IPS-18c (cell line): ENCODE results near the gene KIRREL3.

Source experiments
- H3K4me3 ChIP-seq: 2 replicates; pipeline ENCODE4 v1.7.0; 2013; ENCODE audit warnings: low read depth, mild to moderate bottlenecking, low read length, moderate library complexity; ENCODE audit not compliant: insufficient read depth
- H3K9me3 ChIP-seq: one replicate; pipeline ENCODE4 v1.6.1; 2013; ENCODE audit warnings: mild to moderate bottlenecking, low read length, moderate library complexity; ENCODE audit not compliant: control insufficient read depth, insufficient read depth

KIRREL3 gene

DNA sequence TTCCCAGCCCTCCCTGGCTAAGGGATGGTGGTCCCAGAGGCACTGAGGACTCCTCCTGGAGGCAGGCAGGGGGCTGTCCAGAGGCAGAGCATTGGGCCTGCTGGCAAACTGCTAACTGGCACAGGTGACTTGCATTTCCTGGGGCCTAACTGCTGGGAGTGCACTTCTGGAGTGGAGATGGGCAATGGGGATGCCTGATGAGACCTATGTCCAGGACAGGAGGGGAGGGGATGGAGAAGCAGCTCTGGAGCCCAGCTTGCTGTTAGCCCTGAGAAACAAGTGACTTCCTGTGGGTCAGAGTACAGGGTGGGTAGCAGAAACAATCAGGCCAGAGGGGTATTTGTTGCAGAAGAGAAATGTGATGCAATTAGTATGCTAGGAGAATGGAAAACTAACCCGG lies 391.9 kb downstream of the KIRREL3 start:
- no peaks in the 10 kb centered on the region for H3K9me3 ChIP-seq
- H3K4me3 ChIP-seq: no peak overlapping the region

DNA sequence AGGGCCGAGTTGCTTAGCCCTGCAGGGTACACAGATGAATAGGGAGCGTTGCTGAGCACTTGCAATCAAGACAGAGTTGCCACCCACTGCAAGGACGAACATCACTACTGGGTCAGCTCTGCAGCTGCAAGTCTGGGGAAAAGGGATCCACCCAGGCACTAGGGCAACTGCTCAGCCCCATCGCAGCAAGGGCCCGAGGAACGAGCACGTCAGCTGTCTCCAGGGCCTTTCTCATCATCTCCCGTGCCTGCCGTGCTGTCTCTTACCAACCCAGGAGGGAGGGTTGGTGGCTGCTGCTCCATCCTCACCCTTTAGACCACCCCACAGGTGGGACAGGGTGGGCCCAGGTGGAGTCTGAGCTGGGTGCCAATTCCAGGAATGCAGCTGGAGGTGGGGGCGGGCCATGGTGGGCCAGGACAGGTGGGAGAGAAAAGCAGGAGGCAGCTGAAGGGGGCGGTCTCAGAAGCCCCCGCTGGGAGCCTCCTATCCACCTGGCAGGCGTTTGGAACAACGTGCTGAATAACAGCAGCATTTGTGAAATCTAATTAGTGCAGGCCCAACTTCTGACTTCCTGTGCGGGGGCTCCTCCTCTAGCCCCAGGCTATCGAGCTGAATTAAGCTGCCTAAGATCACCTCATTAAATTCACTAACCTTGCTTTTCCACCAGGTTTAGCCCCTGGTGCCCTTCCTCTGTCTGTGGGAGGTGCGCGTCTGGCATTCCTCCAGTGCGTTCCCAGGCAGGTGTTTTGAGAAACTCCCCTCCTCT lies 392.6 kb downstream of the KIRREL3 start:
- no peak overlapping the region for H3K4me3 ChIP-seq

DNA sequence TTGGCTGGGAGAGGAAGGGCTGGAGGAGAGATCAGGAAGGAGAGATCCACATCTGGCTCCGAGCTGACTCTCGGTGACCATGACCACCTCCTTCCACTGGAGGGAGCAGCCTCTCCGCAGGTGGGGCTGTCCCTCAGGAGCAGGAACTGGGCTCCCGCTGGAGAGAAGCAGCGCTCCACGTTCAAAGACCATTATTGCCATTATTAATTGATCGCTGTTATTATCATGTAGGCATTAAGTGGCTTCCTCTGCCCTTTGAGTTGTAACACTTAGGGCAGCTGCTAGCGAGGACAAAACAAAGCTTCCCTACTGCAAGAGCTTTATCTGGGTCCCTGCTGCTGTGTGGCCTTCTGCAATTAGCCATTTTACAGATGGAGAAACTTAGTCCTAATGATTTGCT lies 393.2 kb downstream of the KIRREL3 start:
- no peaks in the 10 kb centered on the region for H3K9me3 ChIP-seq
- no peak overlapping the region for H3K4me3 ChIP-seq

More for the DNA sequence above, 392.6 kb downstream of the KIRREL3 start:
- H3K9me3 ChIP-seq: no peaks in the 10 kb centered on the region

DNA sequence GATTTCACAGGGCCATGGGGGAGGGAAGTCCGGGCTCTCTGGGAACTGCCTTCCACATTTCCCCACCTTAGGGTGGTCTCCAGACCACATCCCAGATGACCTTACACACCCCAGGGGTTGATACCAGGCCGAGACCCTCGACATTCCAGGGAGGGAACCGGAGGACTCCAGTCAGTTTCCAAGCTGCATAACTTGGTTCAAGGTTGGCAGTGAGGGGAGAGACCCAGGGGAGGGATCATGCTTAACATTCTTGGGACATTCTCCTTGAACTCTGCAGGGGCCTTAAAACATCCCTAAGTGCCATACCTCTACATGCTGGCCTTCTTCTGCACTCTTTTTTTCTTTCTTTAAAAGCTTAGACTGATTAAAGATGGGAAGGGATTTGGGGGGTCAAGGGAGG lies 394.1 kb downstream of the KIRREL3 start:
- H3K9me3 ChIP-seq: no peaks in the 10 kb centered on the region
- no peak overlapping the region for H3K4me3 ChIP-seq

DNA sequence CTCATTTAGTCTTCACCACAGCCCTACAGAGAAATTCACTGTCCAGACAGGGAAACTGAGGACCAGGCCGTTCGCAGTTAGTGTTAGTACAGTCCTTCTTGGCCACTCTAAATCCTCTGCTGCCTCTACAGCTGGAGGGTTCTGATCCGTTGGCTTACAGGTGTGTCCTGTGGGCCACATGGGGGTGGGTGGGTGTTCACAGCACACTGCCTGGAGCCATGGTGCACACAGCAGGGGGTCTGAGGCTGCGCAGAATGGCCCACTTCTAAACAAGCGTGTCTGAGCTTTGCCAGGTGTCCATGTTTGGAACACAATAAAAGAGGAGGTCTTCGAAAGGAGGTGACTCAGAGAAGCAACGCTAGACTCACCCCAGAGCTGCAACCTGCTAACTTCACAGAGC lies 396.1 kb downstream of the KIRREL3 start:
- no peak overlapping the region for H3K4me3 ChIP-seq
- no peaks in the 10 kb centered on the region for H3K9me3 ChIP-seq

DNA sequence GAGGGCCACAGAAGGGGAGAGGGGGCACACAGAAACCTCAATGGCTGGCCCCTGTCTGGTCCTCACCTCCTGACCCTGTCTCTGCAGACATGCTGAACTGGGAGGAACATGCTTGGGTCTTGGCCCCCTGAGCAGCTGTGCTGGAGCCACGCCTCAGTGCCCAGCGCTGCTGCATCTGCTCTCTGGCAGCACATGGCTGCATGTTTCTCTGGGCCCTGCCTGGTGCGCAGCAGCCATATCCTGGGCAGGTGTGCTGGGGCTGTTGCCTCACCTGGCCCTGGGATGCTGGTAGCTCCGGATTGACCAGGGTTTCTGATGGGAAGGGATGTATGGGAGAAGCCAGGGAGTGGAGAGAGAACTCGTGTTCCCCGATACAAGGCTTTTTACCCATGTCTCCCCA lies 397.1 kb downstream of the KIRREL3 start:
- H3K9me3 ChIP-seq: peaks cover 2% of the 10 kb centered on the region
- H3K4me3 ChIP-seq: no peak overlapping the region

DNA sequence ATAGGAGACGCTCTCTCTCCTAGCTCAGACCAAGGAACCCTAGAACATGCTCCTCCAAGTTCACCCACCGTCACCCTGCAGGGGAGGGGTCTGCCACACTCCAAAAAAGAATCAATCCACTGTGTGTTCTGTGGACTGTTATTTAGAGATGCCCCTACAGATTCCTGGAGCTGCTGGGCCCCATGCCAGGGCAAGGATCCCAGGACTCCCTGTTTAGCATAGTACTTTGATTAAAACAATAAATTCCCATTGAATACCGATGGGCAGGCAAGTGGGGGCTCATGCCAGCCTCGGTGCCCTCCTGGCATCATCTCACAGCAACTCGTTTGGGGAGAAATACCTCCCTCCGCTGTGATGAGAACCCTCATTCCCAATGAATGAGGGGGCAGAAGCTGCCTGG lies 397.6 kb downstream of the KIRREL3 start:
- Histone ChIP-seq H3K9me3 (peaks cover 4% of the 10 kb centered on the region), H3K4me3 (no peak overlapping the region)

DNA sequence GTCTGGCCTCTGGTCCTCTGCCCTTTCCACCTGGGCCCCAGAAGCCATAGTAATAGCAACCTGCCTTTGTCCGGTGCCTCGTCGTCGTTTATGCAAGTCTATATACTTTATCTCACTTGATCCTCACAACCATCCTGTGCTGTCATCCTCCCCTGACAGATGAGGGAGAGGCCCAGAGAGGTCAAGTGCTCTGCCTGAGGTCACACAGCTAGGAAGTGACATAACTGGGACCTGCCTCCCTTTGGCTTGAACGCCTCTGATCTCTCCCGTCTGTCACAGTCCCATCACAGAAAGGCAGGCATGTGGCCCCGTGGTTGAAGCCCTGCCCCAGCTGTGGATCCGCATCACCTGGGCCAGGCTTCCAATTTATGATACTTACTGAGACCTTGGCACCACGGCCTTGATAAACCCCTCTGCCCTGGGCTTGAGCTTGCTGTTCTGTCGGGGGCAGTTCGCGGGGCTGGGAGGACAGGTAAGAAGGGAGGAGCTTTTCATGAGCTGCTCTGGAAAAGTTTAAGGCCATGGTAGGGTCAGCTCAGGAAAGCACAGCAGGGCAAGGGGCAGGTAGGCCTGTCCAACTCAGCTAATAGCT lies 398.1 kb downstream of the KIRREL3 start:
- Histone ChIP-seq H3K4me3 (no peak overlapping the region), H3K9me3 (peaks cover 4% of the 10 kb centered on the region)

DNA sequence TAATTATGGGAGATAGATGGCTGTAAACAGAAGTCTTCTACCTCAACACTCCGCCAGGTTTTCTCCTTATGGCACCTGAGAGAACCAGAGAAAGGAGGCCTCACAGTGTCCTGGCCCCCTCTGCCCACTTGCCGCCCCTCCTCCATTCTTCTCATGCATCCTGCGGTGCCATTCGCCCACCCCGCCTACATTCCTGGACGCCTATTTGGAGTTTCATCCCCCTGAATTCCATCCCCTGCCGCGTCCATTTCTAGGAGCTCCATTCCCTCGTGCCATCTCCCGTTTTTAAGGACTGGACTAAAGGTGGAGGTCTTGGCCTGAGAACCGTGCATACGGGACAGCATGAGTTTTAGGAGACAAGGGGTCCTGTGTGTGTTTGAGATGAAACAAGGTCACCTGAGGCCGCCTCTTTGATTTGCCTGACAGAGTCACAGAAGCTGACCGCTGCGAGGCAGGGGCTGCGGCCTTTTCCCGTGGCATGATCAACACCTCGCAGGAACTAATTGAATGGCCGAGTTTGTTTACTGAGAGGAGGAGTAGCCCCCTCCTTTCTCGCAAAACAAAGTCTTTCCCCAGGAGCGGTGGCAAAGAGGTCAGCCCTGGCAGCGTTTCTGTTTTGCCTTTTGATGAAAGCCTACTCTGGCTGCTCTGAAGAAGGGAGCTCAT lies 398.9 kb downstream of the KIRREL3 start:
- no peak overlapping the region for H3K4me3 ChIP-seq
- peaks cover 4% of the 10 kb centered on the region for H3K9me3 ChIP-seq

DNA sequence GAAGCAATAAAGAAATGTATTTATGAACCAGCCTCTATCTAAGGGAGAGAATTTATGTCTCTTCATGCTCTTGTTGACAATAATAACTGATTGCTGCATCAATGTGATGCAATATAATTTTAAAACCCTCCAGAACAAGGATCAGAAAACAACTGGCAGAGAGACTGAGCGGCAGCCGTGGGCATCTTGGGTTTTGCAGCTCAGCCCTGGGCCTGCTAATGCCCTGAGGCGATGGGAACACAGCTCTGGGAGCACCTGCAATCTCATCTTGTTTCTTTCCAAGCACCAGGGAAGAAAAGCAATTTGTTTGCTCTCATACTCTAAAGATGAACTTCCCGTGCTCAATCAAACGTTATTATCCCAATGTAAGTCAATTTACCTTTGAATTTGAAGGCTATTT lies 399.4 kb downstream of the KIRREL3 start:
- H3K9me3 ChIP-seq: peaks cover 4% of the 10 kb centered on the region
- H3K4me3 ChIP-seq: no peak overlapping the region

DNA sequence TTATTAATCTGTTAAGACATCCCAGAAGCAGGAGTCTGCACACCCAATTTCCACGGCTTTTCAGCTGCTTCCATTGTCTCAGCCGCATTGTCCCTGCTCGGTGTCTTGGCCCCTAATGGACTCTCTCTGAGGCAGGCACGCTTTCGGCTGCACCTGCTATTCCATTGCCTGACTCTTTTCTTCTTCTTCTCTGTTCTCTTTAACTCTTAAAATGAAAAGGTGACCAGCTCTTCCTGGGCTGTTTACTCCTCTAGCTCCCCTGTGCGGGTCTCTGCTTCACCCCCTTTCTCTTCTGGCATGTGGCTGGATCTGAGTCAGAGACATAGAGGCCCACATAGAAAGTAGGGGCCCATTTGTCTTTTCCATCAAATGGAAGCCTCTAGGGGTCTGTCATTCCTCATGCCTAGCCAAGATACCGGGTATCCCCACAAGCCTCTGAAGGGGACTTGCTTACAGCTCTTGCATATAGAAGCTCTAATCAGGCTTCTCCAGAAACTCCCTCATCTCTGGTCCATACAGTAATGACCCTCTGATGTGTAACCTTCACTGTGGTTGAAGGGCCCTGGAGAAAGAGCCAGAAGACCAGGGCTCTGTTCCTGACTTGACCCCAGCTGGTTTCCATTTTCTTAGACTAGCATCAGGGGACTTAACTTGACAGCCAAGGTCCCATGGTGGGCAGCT lies 401.2 kb downstream of the KIRREL3 start:
- Histone ChIP-seq H3K9me3 (peaks cover 4% of the 10 kb centered on the region), H3K4me3 (no peak overlapping the region)

DNA sequence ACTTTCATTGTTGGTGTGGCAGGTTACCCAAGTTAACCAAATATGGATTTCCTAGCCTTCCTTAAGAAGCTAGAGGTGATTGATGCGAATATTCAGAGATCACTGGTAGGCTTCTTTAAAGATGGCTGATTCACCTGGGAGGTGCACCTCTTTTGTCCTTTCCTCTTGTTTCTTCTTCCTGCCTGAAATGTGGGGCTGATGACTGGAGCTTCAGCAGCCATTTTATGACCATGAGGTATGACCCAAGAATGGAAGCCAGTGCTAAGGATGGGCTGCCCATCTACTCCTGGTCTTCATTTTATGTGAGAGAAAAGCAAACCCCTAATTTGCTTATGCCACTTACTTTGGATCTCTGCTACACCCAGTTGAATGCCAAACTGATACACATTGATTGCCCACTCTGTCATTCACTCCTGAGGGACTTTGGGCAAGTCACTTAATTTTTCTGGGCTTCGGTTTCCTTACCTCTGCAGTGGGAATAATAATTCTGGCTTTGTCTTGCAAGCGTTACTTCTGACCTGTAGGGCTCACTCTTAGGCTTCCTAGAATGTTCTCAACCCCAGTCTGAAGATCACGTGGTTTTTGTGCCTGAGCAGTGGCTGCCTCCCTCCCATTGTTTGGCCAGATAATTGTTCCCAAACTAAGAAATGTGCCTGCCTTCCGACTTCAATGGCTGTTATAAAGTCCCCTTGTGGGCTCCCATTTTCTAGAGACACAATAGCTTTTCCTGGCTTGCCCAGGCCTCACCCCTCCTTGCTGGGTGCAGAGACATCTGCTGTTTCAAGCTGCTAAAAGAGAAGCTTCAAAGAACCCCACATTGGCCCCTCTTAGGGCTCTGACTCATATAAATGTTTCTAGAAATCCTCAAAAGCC lies 402.0 kb downstream of the KIRREL3 start:
- H3K9me3 ChIP-seq: peaks cover 4% of the 10 kb centered on the region

DNA sequence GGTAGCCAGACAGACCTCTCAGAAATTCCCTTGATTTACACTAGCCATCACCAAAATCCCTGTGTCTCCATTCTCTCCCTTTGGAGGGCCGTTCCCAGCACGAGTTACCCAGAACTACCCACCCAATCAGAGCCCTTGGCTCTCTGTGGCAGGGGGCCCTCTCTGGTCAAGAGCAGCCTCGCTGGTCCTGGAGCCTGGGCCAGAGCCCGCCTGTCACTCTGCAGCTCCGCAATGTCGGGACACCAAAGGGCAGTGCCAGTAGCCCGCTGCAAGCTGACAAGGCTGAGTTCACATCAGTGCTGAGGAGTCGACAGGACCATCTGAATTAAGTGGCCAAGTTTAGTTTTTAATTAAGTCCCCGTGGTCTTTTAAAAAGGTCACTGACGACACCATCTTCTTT lies 403.5 kb downstream of the KIRREL3 start:
- Histone ChIP-seq H3K4me3 (no peak overlapping the region), H3K9me3 (peaks cover 4% of the 10 kb centered on the region)

More for the DNA sequence above, 402.0 kb downstream of the KIRREL3 start:
- no peak overlapping the region for H3K4me3 ChIP-seq

DNA sequence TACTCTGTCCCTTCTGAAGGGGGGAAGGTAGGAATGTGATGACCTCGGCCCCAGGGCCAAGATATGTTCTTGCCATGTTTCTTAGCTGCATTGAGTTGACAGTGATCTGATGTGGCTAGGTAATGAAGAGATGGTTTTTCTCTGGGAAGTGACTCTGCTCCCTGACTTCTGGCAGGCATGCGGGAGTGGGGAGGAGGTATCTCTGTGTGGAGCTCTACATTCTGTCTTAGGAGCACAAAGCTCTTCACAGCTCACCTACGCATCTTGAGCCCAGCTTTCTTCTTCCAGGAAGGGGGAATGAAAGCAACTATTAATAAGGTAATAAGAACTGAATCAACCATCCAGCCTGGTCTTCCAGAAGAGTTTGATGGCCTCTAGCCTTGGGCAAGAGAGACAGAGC lies 404.1 kb downstream of the KIRREL3 start:
- peaks cover 4% of the 10 kb centered on the region for H3K9me3 ChIP-seq
- no peak overlapping the region for H3K4me3 ChIP-seq

DNA sequence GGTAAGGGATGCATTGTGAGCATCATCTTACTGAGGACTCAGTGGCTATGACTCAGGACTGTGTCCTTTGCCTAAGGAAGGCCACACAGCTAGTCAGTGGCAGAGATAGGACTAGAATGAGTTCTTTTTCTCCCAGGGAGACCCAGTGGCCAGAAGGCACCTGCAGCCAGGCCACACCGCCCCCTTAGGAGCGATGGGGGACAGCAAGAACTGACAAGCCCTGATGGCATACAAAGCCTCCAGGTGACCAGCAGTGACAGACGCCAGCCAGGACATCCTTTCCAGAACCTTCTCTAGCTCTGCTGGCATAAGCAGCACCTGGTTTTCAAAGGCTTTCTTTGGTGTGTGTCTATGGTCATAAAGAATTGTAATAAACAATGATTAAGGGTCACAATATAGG lies 405.0 kb downstream of the KIRREL3 start:
- Histone ChIP-seq H3K4me3 (no peak overlapping the region), H3K9me3 (peaks cover 4% of the 10 kb centered on the region)

DNA sequence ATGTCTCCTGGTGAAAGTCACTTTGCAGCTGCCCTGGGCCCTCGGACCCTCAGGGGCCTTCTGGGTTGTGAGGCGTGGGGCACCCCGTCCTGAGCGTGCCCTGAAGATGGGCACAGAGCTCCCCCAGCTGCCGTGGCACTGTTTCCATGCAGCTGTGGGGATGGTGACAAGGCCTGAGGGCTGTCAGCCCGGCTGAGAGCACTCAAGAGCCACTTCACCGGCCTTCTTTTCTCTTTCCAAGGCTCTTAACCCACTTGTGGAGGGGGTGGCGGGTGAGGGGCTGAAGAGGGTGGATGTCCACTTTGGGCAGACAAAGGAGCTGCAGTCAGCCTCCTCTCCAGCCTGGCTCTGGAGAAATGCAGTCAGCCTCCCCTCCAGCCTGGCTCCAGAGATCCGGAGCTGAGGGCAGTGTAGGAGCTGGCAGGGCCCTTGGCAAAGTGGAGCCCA lies 405.6 kb downstream of the KIRREL3 start:
- Histone ChIP-seq H3K4me3 (no peak overlapping the region), H3K9me3 (peaks cover 4% of the 10 kb centered on the region)
